ENCODE data around the gene TCFL5. TPM values are rescaled to one million over a fixed set of nuclear protein-coding genes. Genes with fewer than 3 reads are reported as not detected.

The TCFL5 gene
- total RNA-seq, 1 donor from 2014 or later, result 6.3 TPM

DNA sequence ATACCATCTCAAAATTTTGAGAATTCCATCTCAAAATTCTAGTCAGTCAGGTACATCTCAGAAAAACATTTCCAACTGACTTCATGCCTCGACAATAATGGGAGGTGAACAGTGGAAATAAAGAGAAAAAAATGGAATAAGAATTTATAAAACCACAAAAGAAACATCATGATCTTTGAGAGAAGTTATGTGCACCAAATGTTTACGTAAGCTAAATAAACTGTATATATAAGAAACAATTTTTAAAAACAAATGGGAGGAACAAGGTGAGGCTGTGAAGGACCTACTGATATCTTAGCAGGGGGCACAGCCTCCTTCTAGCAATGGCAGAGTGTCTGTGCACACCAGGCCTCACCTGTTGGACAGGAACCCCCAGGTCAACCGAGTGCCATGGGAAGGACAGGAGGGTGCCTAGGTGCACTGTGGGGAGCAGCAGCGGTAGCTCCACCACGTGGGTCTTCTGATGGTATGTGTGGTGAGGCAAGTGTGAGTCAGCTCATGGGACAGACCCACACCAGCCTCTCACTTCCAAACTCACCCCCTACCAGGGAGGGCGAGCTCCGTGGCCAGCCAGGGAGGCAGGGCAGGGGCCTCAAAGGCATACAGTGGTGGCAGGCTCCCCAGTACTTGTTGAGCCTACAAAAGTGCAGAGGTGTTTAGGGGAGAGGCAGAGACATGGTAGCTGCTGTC is 41.4 kb upstream of the TCFL5 start:
- Histone ChIP-seq H3K4me3 (ENCODE audit: low read length in 3 of 3) (no peak overlapping the region), H3K36me3 (ENCODE audit: control insufficient read depth in 3 of 3, insufficient read depth in 3 of 3, low read length in 3 of 3) (peaks cover 47 to 64% (median 54%) of the 10 kb centered on the region in 3 donors), H3K9ac (ENCODE audit: low read depth in 1 of 3, low read length in 3 of 3) (no peak overlapping the region), H3K27me3 (ENCODE audit: control insufficient read depth in 3 of 3, insufficient read depth in 3 of 3, low read length in 3 of 3) (peaks cover 0 to 13% (median 0%) of the 10 kb centered on the region in 3 donors), H3K4me1 (ENCODE audit: control insufficient read depth in 3 of 3, insufficient read depth in 3 of 3, low read length in 3 of 3) (peaks cover 15 to 29% (median 29%) of the 10 kb centered on the region in 3 donors), H3K9me3 (ENCODE audit: control insufficient read depth in 3 of 3, low read length in 3 of 3) (no peaks in the 10 kb centered on the region), H3K27ac (ENCODE audit: low read depth, low read length) (no peak overlapping the region)

DNA sequence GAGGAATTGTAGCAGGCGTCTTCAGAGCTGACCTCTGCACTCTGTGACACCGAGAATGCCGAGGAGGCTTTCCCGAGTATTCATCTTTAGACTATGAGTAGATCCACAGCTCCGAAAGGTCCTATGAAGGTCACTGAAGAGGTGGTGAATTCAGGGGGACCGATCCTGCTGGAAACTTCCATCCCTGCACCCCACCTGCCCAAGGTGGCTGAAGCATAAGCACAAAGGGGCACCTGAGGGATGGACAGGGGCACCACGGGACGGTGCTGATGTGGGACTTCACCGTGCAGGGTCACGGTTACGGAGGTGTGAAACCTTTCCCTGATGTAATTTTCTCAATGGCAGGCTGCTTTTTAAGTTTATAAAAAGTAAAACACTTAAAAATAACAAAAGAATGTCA is 40.3 kb upstream of the TCFL5 start:
- Histone ChIP-seq H3K36me3 (ENCODE audit: control insufficient read depth in 3 of 3, insufficient read depth in 3 of 3, low read length in 3 of 3) (peaks cover 39 to 57% (median 43%) of the 10 kb centered on the region in 3 donors), H3K9me3 (ENCODE audit: control insufficient read depth in 3 of 3, low read length in 3 of 3) (no peaks in the 10 kb centered on the region), H3K27ac (ENCODE audit: low read depth, low read length) (no peak overlapping the region), H3K4me3 (ENCODE audit: low read length in 3 of 3) (no peak overlapping the region), H3K4me1 (ENCODE audit: control insufficient read depth in 3 of 3, insufficient read depth in 3 of 3, low read length in 3 of 3) (peaks cover 15 to 29% (median 29%) of the 10 kb centered on the region in 3 donors), H3K9ac (ENCODE audit: low read depth in 1 of 3, low read length in 3 of 3) (no peak overlapping the region), H3K27me3 (ENCODE audit: control insufficient read depth in 3 of 3, insufficient read depth in 3 of 3, low read length in 3 of 3) (peaks cover 0 to 17% (median 0%) of the 10 kb centered on the region in 3 donors)

DNA sequence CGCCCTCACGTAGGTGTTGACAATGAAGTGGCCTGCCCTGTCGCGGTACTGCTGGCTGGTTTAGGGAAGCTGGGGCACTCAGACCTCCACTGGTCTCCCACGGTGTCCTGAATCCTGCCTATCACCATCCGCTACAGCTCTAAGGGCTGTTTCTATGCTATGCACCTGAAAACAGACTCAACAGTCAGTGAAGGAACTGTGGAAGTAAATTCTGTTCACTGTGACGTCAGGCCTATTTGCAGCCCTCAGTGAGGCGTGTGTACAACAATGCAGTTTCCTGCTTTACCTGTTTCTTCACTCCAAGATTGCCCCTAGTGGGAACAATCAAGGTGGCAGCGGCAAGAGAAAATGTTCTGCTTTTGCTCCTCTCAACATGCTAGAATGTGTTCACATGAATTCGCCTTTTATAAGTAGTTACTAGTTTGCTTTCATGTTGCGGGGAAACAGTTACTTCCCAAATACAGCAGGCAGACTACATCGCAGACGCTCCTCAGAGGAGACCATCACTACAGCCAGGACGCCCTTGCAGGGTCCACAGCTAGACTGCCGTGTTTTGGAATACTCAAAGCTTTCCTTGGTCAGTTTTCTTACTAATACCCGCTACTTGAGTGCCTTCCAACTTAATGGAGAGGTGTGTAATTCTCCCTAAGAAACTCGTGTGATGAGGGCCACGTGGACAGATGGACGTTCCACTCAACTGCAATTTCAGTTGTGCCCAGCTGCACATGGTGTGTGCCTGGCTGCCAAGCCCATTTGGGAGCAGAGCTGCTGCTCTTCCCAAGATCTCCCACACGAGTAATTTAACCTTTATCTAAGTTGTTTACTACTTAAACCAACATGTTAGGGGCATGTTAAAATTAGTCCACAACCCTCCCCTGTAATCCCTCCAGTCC is 39.3 kb upstream of the TCFL5 start:
- peaks cover 15 to 21% (median 20%) of the 10 kb centered on the region in 3 donors for H3K4me1 ChIP-seq (ENCODE audit: control insufficient read depth in 3 of 3, insufficient read depth in 3 of 3, low read length in 3 of 3)
- H3K9ac ChIP-seq (ENCODE audit: low read depth in 1 of 3, low read length in 3 of 3), result peak overlapping the region in 1 of 3 donors; percentile 10
- peaks cover 0 to 17% (median 0%) of the 10 kb centered on the region in 3 donors for H3K27me3 ChIP-seq (ENCODE audit: control insufficient read depth in 3 of 3, insufficient read depth in 3 of 3, low read length in 3 of 3)
- H3K36me3 ChIP-seq (ENCODE audit: control insufficient read depth in 3 of 3, insufficient read depth in 3 of 3, low read length in 3 of 3), result peaks cover 31 to 55% (median 39%) of the 10 kb centered on the region in 3 donors
- H3K27ac ChIP-seq (ENCODE audit: low read depth, low read length), result no peak overlapping the region
- H3K4me3 ChIP-seq (ENCODE audit: low read length in 3 of 3), result no peak overlapping the region
- H3K9me3 ChIP-seq (ENCODE audit: control insufficient read depth in 3 of 3, low read length in 3 of 3), result no peaks in the 10 kb centered on the region

DNA sequence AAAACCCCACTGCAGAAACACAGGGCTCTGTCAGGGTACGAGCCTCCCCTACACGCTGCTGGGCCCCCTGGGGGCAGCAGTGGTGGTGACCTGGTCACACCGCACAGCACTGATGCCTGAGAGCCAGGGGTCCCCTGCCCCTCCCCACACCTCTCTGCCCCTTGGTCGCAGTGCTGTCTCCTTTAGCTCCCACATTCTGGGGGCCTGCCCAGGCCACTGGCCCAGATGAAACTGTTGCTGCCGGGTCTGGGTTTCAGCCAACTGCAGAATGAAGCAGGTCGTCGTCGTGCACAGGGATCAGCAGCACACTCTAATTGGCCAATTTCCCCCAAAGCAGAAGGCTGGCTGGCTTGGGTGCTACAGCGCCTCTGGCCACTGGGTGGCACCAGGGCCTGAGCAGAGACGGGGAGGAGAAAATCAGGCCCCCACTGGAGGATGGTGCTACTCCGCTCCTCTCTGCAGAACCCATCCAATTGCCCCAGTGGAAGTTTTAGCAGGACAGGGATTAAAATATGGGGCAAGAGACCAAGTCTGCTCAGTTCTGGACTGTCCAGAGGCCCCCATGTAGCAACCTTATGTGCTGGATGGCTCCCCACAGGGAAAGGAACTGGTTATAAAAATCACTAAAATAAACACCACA is 38.5 kb upstream of the TCFL5 start:
- Histone ChIP-seq H3K27ac (ENCODE audit: low read depth, low read length) (no peak overlapping the region), H3K9ac (ENCODE audit: low read depth in 1 of 3, low read length in 3 of 3) (peak overlapping the region in 2 of 3 donors; percentile 45 to 60), H3K27me3 (ENCODE audit: control insufficient read depth in 3 of 3, insufficient read depth in 3 of 3, low read length in 3 of 3) (peaks cover 0 to 17% (median 0%) of the 10 kb centered on the region in 3 donors), H3K4me1 (ENCODE audit: control insufficient read depth in 3 of 3, insufficient read depth in 3 of 3, low read length in 3 of 3) (peaks cover 15 to 19% (median 17%) of the 10 kb centered on the region in 3 donors), H3K4me3 (ENCODE audit: low read length in 3 of 3) (no peak overlapping the region), H3K9me3 (ENCODE audit: control insufficient read depth in 3 of 3, low read length in 3 of 3) (no peaks in the 10 kb centered on the region), H3K36me3 (ENCODE audit: control insufficient read depth in 3 of 3, insufficient read depth in 3 of 3, low read length in 3 of 3) (peaks cover 30 to 54% (median 39%) of the 10 kb centered on the region in 3 donors)

DNA sequence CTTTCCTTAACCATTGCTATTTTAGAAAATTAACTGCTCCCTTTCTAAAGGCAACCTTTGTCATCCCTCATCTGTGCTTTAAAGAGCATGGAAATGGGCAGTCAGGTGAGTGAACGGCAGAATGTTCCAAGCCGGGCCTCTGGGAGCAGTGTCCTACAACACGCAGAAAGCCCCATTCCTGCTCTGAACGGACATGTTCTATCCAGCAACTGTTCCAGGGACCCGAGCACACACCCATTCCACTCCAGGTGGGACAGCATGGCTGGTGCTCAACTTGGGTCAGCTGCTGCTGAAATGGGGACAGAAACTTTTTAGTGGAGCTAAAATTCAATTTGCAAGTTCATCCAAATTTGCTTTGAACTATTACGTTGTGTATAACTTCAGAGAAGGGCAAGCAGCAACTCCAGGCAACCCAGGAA is 38.0 kb upstream of the TCFL5 start:
- H3K9ac ChIP-seq (ENCODE audit: low read depth in 1 of 3, low read length in 3 of 3), result peak overlapping the region in 1 of 3 donors; percentile 60
- no peak overlapping the region for H3K27ac ChIP-seq (ENCODE audit: low read depth, low read length)
- no peak overlapping the region for H3K4me3 ChIP-seq (ENCODE audit: low read length in 3 of 3)
- no peaks in the 10 kb centered on the region for H3K9me3 ChIP-seq (ENCODE audit: control insufficient read depth in 3 of 3, low read length in 3 of 3)
- H3K27me3 ChIP-seq (ENCODE audit: control insufficient read depth in 3 of 3, insufficient read depth in 3 of 3, low read length in 3 of 3), result peaks cover 0 to 17% (median 0%) of the 10 kb centered on the region in 3 donors
- peaks cover 29 to 51% (median 35%) of the 10 kb centered on the region in 3 donors for H3K36me3 ChIP-seq (ENCODE audit: control insufficient read depth in 3 of 3, insufficient read depth in 3 of 3, low read length in 3 of 3)
- H3K4me1 ChIP-seq (ENCODE audit: control insufficient read depth in 3 of 3, insufficient read depth in 3 of 3, low read length in 3 of 3), result peaks cover 15 to 19% (median 17%) of the 10 kb centered on the region in 3 donors

DNA sequence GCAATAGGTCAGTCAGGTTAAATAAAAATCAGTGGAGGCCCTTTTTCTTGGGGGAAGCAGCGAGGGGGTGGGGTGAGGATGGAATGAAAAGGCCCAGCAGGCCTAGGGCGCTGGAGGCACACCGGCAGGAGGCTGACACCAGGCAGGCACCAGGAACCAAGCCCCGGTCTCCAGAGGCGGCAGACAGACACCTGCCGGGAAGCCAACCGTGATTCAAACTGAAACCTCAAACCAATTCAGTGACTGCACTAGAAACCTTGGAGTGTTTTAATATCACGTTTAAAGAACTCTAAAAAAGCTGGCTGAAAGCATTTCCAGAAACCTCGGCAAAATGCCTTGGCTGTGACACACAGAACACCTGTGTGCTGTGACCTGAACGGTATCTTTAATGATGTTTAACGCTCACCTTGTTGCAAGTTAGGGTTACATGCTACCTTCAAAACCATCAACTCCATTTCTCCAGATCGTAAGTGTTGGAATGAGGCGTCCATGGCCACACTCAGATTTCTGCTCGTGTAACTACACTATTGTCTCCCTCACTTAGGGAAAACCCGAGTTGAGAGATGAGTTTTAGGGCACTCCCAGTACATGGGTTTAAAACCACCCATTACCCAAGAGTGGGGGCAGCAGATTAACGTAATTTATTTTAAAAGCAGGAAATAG is 37.5 kb upstream of the TCFL5 start:
- H3K4me3 ChIP-seq (ENCODE audit: low read length in 3 of 3), result no peak overlapping the region
- H3K9ac ChIP-seq (ENCODE audit: low read depth in 1 of 3, low read length in 3 of 3), result no peak overlapping the region
- H3K36me3 ChIP-seq (ENCODE audit: control insufficient read depth in 3 of 3, insufficient read depth in 3 of 3, low read length in 3 of 3), result peaks cover 32 to 52% (median 39%) of the 10 kb centered on the region in 3 donors
- H3K4me1 ChIP-seq (ENCODE audit: control insufficient read depth in 3 of 3, insufficient read depth in 3 of 3, low read length in 3 of 3), result peaks cover 15 to 19% (median 17%) of the 10 kb centered on the region in 3 donors
- H3K27ac ChIP-seq (ENCODE audit: low read depth, low read length), result no peak overlapping the region
- peaks cover 0 to 17% (median 0%) of the 10 kb centered on the region in 3 donors for H3K27me3 ChIP-seq (ENCODE audit: control insufficient read depth in 3 of 3, insufficient read depth in 3 of 3, low read length in 3 of 3)
- H3K9me3 ChIP-seq (ENCODE audit: control insufficient read depth in 3 of 3, low read length in 3 of 3), result no peaks in the 10 kb centered on the region

DNA sequence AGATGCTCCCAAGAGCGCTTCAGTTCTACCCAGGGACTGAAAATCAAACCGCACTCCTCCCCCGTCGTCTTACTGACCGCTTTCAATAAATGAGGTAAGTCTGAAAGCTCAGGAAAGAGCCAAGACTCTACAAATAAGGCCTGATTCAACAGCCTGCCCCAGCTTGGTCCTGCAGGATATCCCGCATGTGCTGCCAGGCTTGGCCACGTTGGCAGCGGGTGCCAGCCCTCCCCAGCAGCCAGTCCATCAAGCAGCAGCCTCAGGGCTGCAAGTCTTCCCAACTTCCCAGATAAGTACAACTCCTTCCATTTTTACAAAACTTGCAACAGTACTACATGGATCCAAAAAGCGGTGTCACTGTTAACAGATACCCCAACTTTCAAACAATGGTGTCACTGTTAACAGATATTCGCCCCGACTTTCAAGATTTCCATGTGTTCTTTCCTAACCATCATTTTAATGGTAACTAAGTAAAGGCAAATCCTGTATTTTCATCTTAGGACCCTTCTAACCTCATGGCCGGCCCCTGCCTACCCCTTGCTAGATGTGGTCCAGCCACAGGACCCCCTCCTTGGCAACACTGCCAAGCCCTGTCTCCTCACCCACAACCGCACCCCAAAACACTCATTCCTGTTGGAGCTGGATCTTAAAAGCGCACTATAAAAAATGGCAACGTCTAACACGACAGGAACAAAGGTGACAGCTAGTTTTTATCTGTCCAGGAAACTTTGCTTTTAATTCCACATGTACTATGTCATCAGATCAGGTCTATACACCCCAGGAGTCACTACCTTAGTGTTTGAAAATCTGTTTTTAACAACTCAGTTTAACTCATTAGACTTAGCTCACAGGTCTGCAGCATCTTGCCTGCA is 36.7 kb upstream of the TCFL5 start:
- Histone ChIP-seq H3K9me3 (ENCODE audit: control insufficient read depth in 3 of 3, low read length in 3 of 3) (no peaks in the 10 kb centered on the region), H3K9ac (ENCODE audit: low read depth in 1 of 3, low read length in 3 of 3) (peak overlapping the region in 1 of 3 donors; percentile 50), H3K4me3 (ENCODE audit: low read length in 3 of 3) (no peak overlapping the region), H3K4me1 (ENCODE audit: control insufficient read depth in 3 of 3, insufficient read depth in 3 of 3, low read length in 3 of 3) (peaks cover 15 to 19% (median 17%) of the 10 kb centered on the region in 3 donors), H3K27me3 (ENCODE audit: control insufficient read depth in 3 of 3, insufficient read depth in 3 of 3, low read length in 3 of 3) (peaks cover 0 to 17% (median 0%) of the 10 kb centered on the region in 3 donors), H3K36me3 (ENCODE audit: control insufficient read depth in 3 of 3, insufficient read depth in 3 of 3, low read length in 3 of 3) (peaks cover 33 to 52% (median 41%) of the 10 kb centered on the region in 3 donors), H3K27ac (ENCODE audit: low read depth, low read length) (no peak overlapping the region)

DNA sequence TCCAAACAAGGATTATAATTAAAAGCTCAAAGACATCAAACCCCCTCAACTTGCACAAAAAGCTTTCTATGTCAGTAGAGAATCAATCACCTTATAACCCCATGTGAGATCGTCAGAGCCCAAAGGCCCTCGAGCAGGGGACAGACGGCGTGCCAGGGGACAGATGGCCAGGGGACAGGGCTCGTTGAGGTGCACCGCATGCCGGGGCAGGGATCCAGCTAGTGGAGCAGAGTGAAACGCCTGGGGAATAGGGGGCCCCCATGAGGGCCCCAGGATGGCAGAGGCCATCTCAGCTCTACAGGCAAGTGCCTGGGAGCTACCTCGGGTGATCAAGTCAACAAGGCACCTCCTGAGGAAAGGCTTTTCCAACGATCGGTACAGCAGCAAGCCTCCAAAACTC is 36.0 kb upstream of the TCFL5 start:
- H3K4me1 ChIP-seq (ENCODE audit: control insufficient read depth in 3 of 3, insufficient read depth in 3 of 3, low read length in 3 of 3), result peaks cover 15 to 19% (median 17%) of the 10 kb centered on the region in 3 donors
- H3K27me3 ChIP-seq (ENCODE audit: control insufficient read depth in 3 of 3, insufficient read depth in 3 of 3, low read length in 3 of 3), result peaks cover 0 to 17% (median 0%) of the 10 kb centered on the region in 3 donors
- H3K9ac ChIP-seq (ENCODE audit: low read depth in 1 of 3, low read length in 3 of 3), result peak overlapping the region in 1 of 3 donors; percentile 50
- no peaks in the 10 kb centered on the region for H3K9me3 ChIP-seq (ENCODE audit: control insufficient read depth in 3 of 3, low read length in 3 of 3)
- no peak overlapping the region for H3K27ac ChIP-seq (ENCODE audit: low read depth, low read length)
- no peak overlapping the region for H3K4me3 ChIP-seq (ENCODE audit: low read length in 3 of 3)
- peaks cover 38 to 53% (median 43%) of the 10 kb centered on the region in 3 donors for H3K36me3 ChIP-seq (ENCODE audit: control insufficient read depth in 3 of 3, insufficient read depth in 3 of 3, low read length in 3 of 3)
